H9 (cell line): ENCODE data around the gene MAP2K2. TPM values are rescaled to one million over a fixed set of nuclear protein-coding genes. Genes with fewer than 3 reads are reported as not detected.

Source experiments
- DNase-seq: peaks from one replicate; pipeline ENCODE4 v3.0.0-alpha.2; 2017
- H2AFZ ChIP-seq: one replicate; pipeline ENCODE4 v1.6.1; 2013; ENCODE audit warnings: mild to moderate bottlenecking, low read length, control low read depth, moderate library complexity
- H2AK5ac ChIP-seq: 2 replicates; pipeline ENCODE4 v1.6.1; 2013; ENCODE audit warnings: low read length, control low read depth, mixed read lengths; ENCODE audit not compliant: insufficient read length
- H2BK120ac ChIP-seq: one replicate; pipeline ENCODE4 v1.6.1; 2013; ENCODE audit warnings: low read depth, mild to moderate bottlenecking, low read length, control low read depth, inconsistent platforms; ENCODE audit not compliant: poor library complexity, severe bottlenecking
- H2BK12ac ChIP-seq: 2 replicates; pipeline ENCODE4 v1.6.1; 2013; ENCODE audit warnings: low read length, control low read depth, mixed read lengths, low read depth; ENCODE audit not compliant: insufficient read length
- H2BK15ac ChIP-seq: 2 replicates; pipeline ENCODE4 v1.6.1; 2013; ENCODE audit warnings: low read depth, low read length, control low read depth
- H2BK20ac ChIP-seq: one replicate; pipeline ENCODE4 v1.6.1; 2013; ENCODE audit warnings: low read depth, mild to moderate bottlenecking, low read length, control low read depth, inconsistent platforms; ENCODE audit not compliant: poor library complexity, severe bottlenecking
- H2BK5ac ChIP-seq: 2 replicates; pipeline ENCODE4 v1.6.1; 2013; ENCODE audit warnings: low read length, control low read depth, mixed read lengths; ENCODE audit not compliant: insufficient read length
- H3K14ac ChIP-seq: 2 replicates; pipeline ENCODE4 v1.6.1; 2013; ENCODE audit warnings: low read length, control low read depth; ENCODE audit not compliant: insufficient read depth
- H3K18ac ChIP-seq: 2 replicates; pipeline ENCODE4 v1.6.1; 2013; ENCODE audit warnings: low read depth, mild to moderate bottlenecking, mixed read lengths, low read length, control low read depth; ENCODE audit not compliant: insufficient read length
- H3K23ac ChIP-seq: 2 replicates; pipeline ENCODE4 v1.6.1; 2013; ENCODE audit warnings: low read length, control low read depth, mixed read lengths, low read depth; ENCODE audit not compliant: insufficient read length
- H3K23me2 ChIP-seq: 2 replicates; pipeline ENCODE4 v1.6.1; 2013; ENCODE audit warnings: low read depth, mild to moderate bottlenecking, mixed read lengths, low read length, control low read depth; ENCODE audit not compliant: insufficient read length, poor library complexity, severe bottlenecking
- H3K27ac ChIP-seq: 2 replicates; pipeline ENCODE4 v1.5.1; 2013; ENCODE audit warnings: low read length, control low read depth, mixed read lengths, low read depth; ENCODE audit not compliant: insufficient read length
- H3K27me3 ChIP-seq: 2 replicates; pipeline ENCODE4 v1.6.1; 2013; ENCODE audit warnings: low read length, control low read depth, inconsistent platforms; ENCODE audit not compliant: insufficient read depth
- H3K4ac ChIP-seq: 2 replicates; pipeline ENCODE4 v1.6.1; 2013; ENCODE audit warnings: low read depth, mild to moderate bottlenecking, control low read depth, inconsistent platforms, low read length, moderate library complexity
- H3K4me1 ChIP-seq: 2 replicates; pipeline ENCODE4 v1.6.1; 2013; ENCODE audit warnings: low read length, control low read depth, inconsistent platforms; ENCODE audit not compliant: insufficient read depth
- H3K4me2 ChIP-seq: 2 replicates; pipeline ENCODE4 v1.6.1; 2013; ENCODE audit warnings: low read length, control low read depth, mixed read lengths; ENCODE audit not compliant: insufficient read length, insufficient read depth
- H3K56ac ChIP-seq: 2 replicates; pipeline ENCODE4 v1.6.1; 2013; ENCODE audit warnings: low read depth, mild to moderate bottlenecking, mixed read lengths, low read length, control low read depth; ENCODE audit not compliant: insufficient read length
- H3K79me1 ChIP-seq: 2 replicates; pipeline ENCODE4 v1.6.1; 2013; ENCODE audit warnings: low read depth, mild to moderate bottlenecking, moderate library complexity, low read length, control low read depth, inconsistent platforms; ENCODE audit not compliant: insufficient read depth, poor library complexity, severe bottlenecking
- H3K79me2 ChIP-seq: 2 replicates; pipeline ENCODE4 v1.6.1; 2013; ENCODE audit warnings: low read length, control low read depth, inconsistent platforms; ENCODE audit not compliant: insufficient read depth
- H3K9ac ChIP-seq: 2 replicates; pipeline ENCODE4 v1.6.1; 2013; ENCODE audit warnings: low read length, control low read depth, mixed read lengths; ENCODE audit not compliant: insufficient read length; ENCODE audit errors: extremely low read depth
- H3K9me3 ChIP-seq: one replicate; pipeline ENCODE4 v1.6.1; 2013; ENCODE audit warnings: low read depth, low read length, inconsistent platforms; ENCODE audit not compliant: control insufficient read depth
- H3T11ph ChIP-seq: one replicate; pipeline ENCODE4 v1.6.1; 2013; ENCODE audit warnings: mild to moderate bottlenecking, low read length, control low read depth, inconsistent platforms
- H4K20me1 ChIP-seq: one replicate; pipeline ENCODE4 v1.6.1; 2013; ENCODE audit not compliant: control insufficient read depth, insufficient read length, insufficient read depth
- H4K5ac ChIP-seq: 2 replicates; pipeline ENCODE4 v1.6.1; 2013; ENCODE audit warnings: low read depth, mild to moderate bottlenecking, mixed read lengths, low read length, control low read depth; ENCODE audit not compliant: insufficient read length
- H4K8ac ChIP-seq: replicated peaks from 2 replicates; pipeline ENCODE4 v1.6.1; 2013; ENCODE audit warnings: low read length, control low read depth, mixed read lengths, low read depth; ENCODE audit not compliant: insufficient read length
- H4K91ac ChIP-seq: 2 replicates; pipeline ENCODE4 v1.6.1; 2013; ENCODE audit warnings: low read depth, mild to moderate bottlenecking, moderate library complexity, mixed read lengths, low read length, control low read depth; ENCODE audit not compliant: insufficient read length
- H3K27ac Mint-ChIP-seq, 3 experiments: 2 replicates in 2 of 3; 3 replicates in 1 of 3; pipeline ENCODE4 v1.8.0; 2020 to 2021; ENCODE audit warnings: mixed read lengths in 3 of 3, mild to moderate bottlenecking in 1 of 3, moderate library complexity in 1 of 3
- H3K27me3 Mint-ChIP-seq: 2 replicates; pipeline ENCODE4 v1.8.0; 2021; ENCODE audit warnings: low read depth, mild to moderate bottlenecking, moderate library complexity, mixed read lengths
- H3K36me3 Mint-ChIP-seq, 3 experiments: 2 replicates in 2 of 3; 3 replicates in 1 of 3; pipeline ENCODE4 v1.8.0; 2020 to 2021; ENCODE audit warnings: low read depth in 3 of 3, mixed read lengths in 3 of 3; ENCODE audit not compliant: insufficient read depth in 1 of 3
- H3K4me1 Mint-ChIP-seq, 2 experiments: 2 replicates each; pipeline ENCODE4 v1.8.0; 2020; ENCODE audit warnings: mixed read lengths in 2 of 2
- H3K4me3 Mint-ChIP-seq, 2 experiments: 2 replicates in 1 of 2; 3 replicates in 1 of 2; pipeline ENCODE4 v1.8.0; 2020 to 2021; ENCODE audit warnings: mild to moderate bottlenecking in 2 of 2, mixed read lengths in 2 of 2, moderate library complexity in 1 of 2
- H3K9me3 Mint-ChIP-seq, 2 experiments: 2 replicates in 1 of 2; 3 replicates in 1 of 2; pipeline ENCODE4 v1.8.0; 2020; ENCODE audit warnings: mild to moderate bottlenecking in 2 of 2, mixed read lengths in 2 of 2, moderate library complexity in 1 of 2
- CTCF ChIP-seq: fragments of 200-600 bp; sonication (generic); conservative IDR thresholded peaks from 3 replicates; pipeline ENCODE4 v1.8.0; 2021; ENCODE audit warnings: antibody characterized with exemption, mild to moderate bottlenecking
- WGBS: extraction: QIAGEN DNeasy Blood & Tissue Kit; methylation state at CpG from one replicate; pipeline ENCODE4 v1.1.7; 2013; ENCODE audit warnings: missing lambda C conversion rate, low lambda C conversion rate, mixed read lengths; ENCODE audit not compliant: insufficient read length; ENCODE audit errors: extremely low coverage; 5-methylcytosine and 5-hydroxymethylcytosine counted together
- total RNA-seq: library from RNA; stranded (reverse); gene quantifications from 2 replicates; pipeline ENCODE4 v1.2.1, GENCODE V29; 2021

MAP2K2 gene
- total RNA-seq, 1 experiment from 2014 or later, result 167 TPM

GRCh38 chr19:4052993-4053422 is 70.9 kb downstream of the MAP2K2 start:
- no peak overlapping the region for H2AK5ac ChIP-seq
- no peak overlapping the region for H3K9ac ChIP-seq
- no peak overlapping the region for H3K23ac ChIP-seq
- H3K27me3 ChIP-seq, result no peaks in the 10 kb centered on the region
- H4K91ac ChIP-seq, result no peak overlapping the region
- peak overlapping the region in 1 of 2 experiments; percentile 12; a peak in 1 of 5 replicates for H3K4me3 Mint-ChIP-seq
- H2BK5ac ChIP-seq, result no peak overlapping the region
- H3K18ac ChIP-seq, result no peak overlapping the region
- H3K36me3 Mint-ChIP-seq, result peaks cover 28 to 54% (median 49%) of the 10 kb centered on the region in 3 experiments
- H3K9me3 ChIP-seq, result no peaks in the 10 kb centered on the region
- peaks cover 4% of the 10 kb centered on the region for H4K20me1 ChIP-seq
- no peak overlapping the region for H2BK12ac ChIP-seq
- peaks cover 17% of the 10 kb centered on the region; the same call in 1 of the 2 replicates for H3K79me2 ChIP-seq
- no peak overlapping the region for H3K56ac ChIP-seq
- no peaks in the 10 kb centered on the region; the same call in 1 of the 2 replicates for H3K4me1 ChIP-seq
- no peak overlapping the region for H2BK20ac ChIP-seq
- no peak for DNase-seq
- H4K5ac ChIP-seq, result no peak overlapping the region
- H2BK15ac ChIP-seq, result no peak overlapping the region
- no peak overlapping the region for H3T11ph ChIP-seq
- H3K9me3 Mint-ChIP-seq, result no peaks in the 10 kb centered on the region
- no peak overlapping the region for H4K8ac ChIP-seq
- H3K27me3 Mint-ChIP-seq, result no peaks in the 10 kb centered on the region
- H3K4me1 Mint-ChIP-seq, result peaks cover 3 to 9% of the 10 kb centered on the region in 2 experiments
- H3K79me1 ChIP-seq, result peaks cover 7% of the 10 kb centered on the region
- H2BK120ac ChIP-seq, result no peak overlapping the region
- no peak overlapping the region for H3K4me2 ChIP-seq
- no peak overlapping the region for H3K4ac ChIP-seq
- WGBS, result no CpG with 5 or more reads among the region's 13 CpGs
- peak overlapping the region; percentile 27 to 90 (median 73); a peak in 6 of 7 replicates for H3K27ac Mint-ChIP-seq
- H3K23me2 ChIP-seq, result no peaks in the 10 kb centered on the region
- H3K27ac ChIP-seq, result no peak overlapping the region
- TF ChIP-seq CTCF, result no peak
- H2AFZ ChIP-seq, result no peak overlapping the region
- no peak overlapping the region for H3K14ac ChIP-seq
